CD4-positive, alpha-beta T cell treated with Interleukin-17A for 4 hours (primary cell): Measurements from ENCODE around the gene SFRP4.
"Not testable (repeated sequence)": the region's sequence is repeated elsewhere in the genome, so short reads cannot be mapped to it uniquely, and the experiment has no call there.

ENCODE experiments used
- DNase-seq: peaks from one replicate; pipeline ENCODE4 v3.0.0-alpha.2; 2020; ENCODE audit warnings: mixed read lengths

Gene SFRP4

GRCh38 chr7:37916673-37917660 lies at the start of gene SFRP4:
TSS of gene SFRP4 (minus strand) at chr7:37916817. CDS start at chr7:37916537, 280 bp downstream.
- DNase-seq: no peak

DNA sequence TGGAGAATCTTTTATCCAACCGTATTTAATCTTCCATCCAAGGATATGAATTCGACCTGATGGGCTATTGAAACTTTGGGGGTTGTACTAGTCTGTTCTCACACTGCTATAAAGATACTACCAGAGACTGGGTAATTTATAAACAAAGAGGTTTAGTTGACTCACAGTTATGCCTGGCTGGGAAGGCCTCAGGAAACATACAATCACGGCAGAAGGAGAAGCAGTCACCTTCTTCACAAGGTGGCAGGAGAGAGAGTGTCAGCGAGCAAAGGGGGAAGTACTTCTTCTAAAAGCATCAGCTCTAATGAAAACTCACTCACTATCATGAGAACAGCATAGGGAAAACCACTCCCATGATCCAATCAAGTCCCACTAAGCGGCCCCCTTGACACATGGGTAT lies 47.6 kb upstream of the SFRP4 start:
- no peak for DNase-seq

- no peak for DNase-seq
Observed at GRCh38 chr7:37961251-37961650, 44.6 kb upstream of the SFRP4 start.

- DNase-seq: no peak
Observed at GRCh38 chr7:37960483-37960882, 43.9 kb upstream of the SFRP4 start.

DNA sequence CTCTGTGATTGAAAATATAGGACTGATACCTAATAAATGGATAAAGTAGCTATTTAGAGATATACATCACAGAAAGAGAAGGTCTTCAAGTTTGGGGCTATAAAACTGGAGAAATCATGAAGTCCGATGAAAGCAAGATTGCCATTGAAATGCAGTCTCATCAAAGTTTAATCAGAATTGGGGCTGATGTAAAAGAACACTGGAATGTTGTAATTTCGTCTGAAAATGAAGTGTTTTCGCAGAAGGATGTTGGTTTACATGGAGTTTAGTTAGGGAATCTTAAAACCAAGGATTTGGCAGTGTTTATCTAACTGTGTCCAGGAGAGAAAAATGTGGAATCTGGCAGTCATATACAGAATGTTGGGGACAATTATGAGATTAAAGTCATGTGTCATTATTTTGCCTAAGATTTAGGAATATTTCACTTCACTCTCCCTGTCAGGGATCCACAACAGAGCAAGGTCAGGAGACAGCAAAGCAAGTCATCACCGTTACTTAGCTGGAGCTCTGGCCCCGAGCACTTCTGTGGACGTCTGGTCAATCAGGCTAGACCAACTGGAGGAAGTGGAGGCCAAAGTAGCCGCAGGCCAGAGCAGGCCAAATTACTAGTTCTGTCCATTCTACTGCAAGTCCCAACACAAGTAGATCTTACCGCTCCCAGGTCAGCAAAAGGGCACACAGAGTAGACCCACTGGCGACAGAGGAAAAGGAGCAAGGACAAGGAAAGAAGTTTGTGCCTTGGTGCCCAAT lies 40.8 kb upstream of the SFRP4 start:
- DNase-seq: no peak

- no peak for DNase-seq
Observed at GRCh38 chr7:37956791-37957190, 40.2 kb upstream of the SFRP4 start.

DNA sequence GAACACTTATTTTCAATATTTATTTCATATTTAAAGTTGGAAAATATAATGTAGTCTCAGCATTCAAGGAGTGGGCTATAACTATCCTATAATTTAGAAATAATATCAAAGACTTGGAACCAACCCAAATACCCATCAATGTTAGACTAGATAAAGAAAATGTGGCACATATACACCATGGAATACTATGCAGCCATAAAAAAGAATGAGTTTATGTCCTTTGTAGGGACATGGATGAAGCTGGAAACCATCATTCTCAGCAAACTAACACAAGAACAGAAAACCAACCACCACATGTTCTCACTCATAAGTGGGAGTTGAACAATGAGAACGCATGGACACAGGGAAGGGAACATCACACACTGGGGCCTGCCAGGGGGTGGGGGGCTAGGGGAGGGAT lies 37.6 kb upstream of the SFRP4 start:
- not testable (repeated sequence) for DNase-seq

DNA sequence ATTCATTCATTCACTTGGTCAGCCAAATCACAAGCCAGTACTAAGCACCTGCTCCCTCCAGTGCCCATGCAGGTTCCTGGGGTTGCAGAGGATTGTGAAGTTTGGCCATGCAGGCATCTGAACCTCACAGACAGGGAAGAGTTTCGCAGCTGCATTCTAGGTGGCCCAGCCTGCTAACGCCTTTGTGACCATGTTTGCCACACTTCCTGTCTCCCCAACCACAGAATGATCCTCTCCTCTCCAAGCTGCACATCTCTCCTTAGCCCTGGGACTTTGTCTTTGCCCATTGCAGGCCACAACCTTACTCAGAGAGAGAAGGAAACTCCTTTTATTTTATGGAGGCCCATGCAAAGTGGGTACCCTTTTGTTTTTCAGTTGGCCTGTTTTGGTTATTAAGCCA lies 35.6 kb upstream of the SFRP4 start:
- no peak for DNase-seq

DNA sequence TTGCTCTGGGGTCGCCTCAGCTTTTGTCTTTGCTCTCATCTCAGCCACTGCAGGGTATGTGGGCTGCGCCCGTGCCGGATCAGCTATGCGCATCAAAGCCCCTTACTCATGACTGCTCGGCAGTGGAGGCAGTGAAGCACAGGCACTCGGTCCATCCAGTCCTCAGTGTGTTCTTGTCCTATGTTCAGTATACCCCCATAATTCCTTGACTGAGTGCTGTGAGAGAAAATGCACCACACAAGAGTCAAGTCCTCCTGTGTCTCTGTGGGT lies 31.3 kb upstream of the SFRP4 start:
- DNase-seq: no peak

GRCh38 chr7:37947138-37947940 lies 30.7 kb upstream of the SFRP4 start:
- no peak for DNase-seq

DNA sequence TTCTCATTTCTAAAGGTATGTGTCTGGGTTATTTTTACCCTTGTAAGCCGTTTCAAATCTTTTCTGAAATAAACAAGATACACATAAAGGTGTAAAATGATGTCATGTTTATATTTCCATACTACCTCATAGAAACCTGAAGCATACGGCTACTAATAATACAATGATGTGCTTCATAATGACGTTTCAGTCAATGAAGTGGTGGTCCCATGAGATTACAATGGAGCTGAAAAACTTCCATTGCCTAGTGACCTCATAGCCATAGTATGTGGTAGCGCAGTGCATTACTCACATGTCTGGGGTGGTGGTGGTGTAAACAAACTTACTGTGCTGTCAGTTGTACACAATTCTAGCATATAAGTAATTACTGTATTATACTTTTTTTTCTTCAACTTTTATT lies 28.7 kb upstream of the SFRP4 start:
- DNase-seq: no peak

- no peak for DNase-seq
Observed at GRCh38 chr7:37944737-37945054, 28.1 kb upstream of the SFRP4 start.

DNA sequence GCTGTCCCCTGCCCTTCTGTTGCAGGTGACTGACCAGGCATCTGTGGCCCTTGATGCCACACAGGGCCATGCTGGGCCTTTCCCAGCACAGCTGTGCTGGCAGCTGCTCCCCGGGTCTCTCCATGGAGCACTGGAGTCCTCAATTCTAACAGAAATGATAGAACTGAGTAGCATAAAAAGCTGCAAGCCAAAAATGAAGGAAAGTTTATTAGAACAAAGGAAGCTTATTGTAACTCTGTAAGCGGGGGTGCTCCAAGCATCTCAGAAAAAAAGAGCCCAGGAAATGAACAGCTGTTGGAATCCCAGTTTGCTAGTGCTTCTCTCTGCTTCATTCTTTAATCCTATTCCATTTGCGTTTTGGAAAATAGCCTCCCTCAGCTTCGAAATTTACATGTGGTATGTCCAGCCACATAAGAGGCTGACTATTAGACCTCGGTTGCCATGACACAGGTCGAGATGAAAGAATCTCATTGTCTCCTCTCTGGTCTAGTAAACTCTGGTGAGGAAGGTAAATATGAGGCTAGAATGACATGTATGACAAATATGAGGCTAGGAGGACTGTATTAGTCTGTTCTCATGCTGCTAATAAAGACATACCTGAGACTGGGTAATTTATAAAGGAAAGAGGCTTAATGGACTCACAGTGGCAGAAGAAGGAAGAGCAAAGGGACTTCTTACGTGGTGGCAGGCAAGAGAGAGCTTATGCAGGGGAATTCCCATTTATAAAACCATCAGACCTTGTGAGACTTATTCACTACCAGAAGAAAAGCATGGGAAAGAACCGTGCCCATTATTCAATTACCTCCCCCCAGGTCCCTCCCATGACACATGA lies 27.5 kb upstream of the SFRP4 start:
- no peak for DNase-seq

DNA sequence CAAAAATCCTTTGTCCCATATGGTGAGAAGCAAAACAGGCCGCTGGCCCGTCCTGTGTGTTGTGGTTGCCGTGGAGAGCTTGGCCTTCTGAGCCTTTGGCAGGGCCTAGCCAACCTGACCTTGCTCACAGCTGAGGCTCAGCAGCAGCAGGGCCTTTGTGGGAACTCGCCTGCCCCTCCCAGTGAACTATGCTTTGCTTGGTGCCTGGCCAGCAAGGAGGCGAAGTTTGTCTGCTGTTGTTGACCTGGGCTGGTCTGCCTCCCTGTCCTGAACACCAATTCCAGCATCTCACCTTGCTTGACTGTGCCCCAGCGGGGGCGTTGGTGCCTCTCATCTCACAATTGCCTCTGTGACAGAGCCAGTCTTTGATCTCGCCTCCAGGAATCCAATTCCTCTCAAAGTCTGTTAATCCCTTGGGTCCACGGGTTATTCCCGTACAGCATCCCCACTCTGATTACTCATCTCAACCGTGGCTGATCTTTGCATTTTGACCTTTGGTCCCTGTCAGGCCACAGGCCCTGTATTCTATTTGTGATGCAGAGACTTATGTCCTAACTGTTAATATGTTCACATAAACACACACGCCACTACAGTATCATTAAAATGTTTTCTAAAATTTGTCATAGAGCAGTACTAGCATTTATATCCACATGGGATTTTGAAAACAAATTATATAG lies 26.5 kb upstream of the SFRP4 start:
- DNase-seq: no peak

DNA sequence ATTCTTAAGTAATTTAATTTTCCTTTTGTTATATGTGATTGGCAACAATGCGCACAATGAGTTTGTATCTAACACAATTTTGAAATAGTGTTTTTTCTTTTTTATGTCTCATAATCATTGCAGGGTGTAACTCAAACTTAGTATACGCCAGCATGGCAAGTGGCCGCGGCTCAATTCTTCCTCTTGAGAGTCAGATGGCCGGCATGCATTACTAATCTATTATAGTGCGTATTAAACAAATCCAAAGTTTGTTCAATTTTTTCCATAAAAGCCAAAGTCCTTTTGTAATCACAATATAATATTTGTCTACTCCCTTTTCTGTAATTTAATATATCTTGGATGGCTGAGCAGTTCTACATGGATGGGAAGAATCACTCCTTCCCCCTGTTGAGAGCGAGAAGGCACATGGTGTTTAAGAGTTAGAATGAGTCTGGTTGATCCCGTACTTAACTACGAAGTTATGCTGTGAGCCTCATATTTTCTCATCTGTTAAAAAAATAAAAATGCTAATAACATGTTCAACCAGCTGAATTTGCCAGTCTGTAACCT lies 16.5 kb upstream of the SFRP4 start:
- no peak for DNase-seq

- no peak for DNase-seq
Observed at GRCh38 chr7:37932543-37932942, 15.9 kb upstream of the SFRP4 start.

GRCh38 chr7:37930226-37930948 lies 13.8 kb upstream of the SFRP4 start:
- no peak for DNase-seq

GRCh38 chr7:37928878-37929277 lies 12.3 kb upstream of the SFRP4 start:
- DNase-seq: no peak

GRCh38 chr7:37927773-37928444 lies 11.3 kb upstream of the SFRP4 start:
- no peak for DNase-seq

- no peak for DNase-seq
Observed at GRCh38 chr7:37925620-37926019, 9.0 kb upstream of the SFRP4 start.
